OCI-LY3 (cell line): ENCODE data around the gene BTBD9.

Experiments used
- H2AFZ ChIP-seq: fragments of 200-600, 300-600 bp; shearing (Covaris generic); 2 replicates; pipeline ENCODE4 v1.6.0; 2014; ENCODE audit warnings: antibody characterized with exemption, low read depth, low read length
- H3K27ac ChIP-seq: fragments of 200-600, 300-600 bp; sonication (generic); 2 replicates; pipeline ENCODE4 v1.5.1; 2014; ENCODE audit warnings: mild to moderate bottlenecking, low read length, moderate library complexity, mixed read lengths
- H3K27me3 ChIP-seq: fragments of 200-600, 300-600 bp; sonication (generic); 2 replicates; pipeline ENCODE4 v1.6.1; 2014; ENCODE audit warnings: low read depth, low read length, mixed read lengths
- H3K36me3 ChIP-seq: fragments of 200-600, 300-600 bp; sonication (generic); replicated peaks from 2 replicates; pipeline ENCODE3; 2014; ENCODE audit warnings: low read depth, low read length, mixed read lengths
- H3K4me1 ChIP-seq: fragments of 300-600, 200-600 bp; sonication (generic); 2 replicates; pipeline ENCODE4 v1.6.1; 2014; ENCODE audit warnings: low read length, mixed read lengths
- H3K4me2 ChIP-seq: fragments of 200-600, 300-600 bp; sonication (generic); 2 replicates; pipeline ENCODE4 v1.6.1; 2014; ENCODE audit warnings: low read length, mixed read lengths
- H3K4me3 ChIP-seq: fragments of 300-600, 200-600 bp; sonication (generic); 2 replicates; pipeline ENCODE4 v1.5.1; 2014; ENCODE audit warnings: antibody characterized with exemption, mild to moderate bottlenecking, low read length, moderate library complexity
- H3K79me2 ChIP-seq: fragments of 300-600, 200-600 bp; shearing (Covaris generic); 2 replicates; pipeline ENCODE4 v1.6.1; 2014; ENCODE audit warnings: mild to moderate bottlenecking, low read length, mixed read lengths
- H3K9ac ChIP-seq: fragments of 300-600, 200-600 bp; shearing (Covaris generic); 2 replicates; pipeline ENCODE4 v1.6.0; 2014; ENCODE audit warnings: mild to moderate bottlenecking, low read length, moderate library complexity
- H3K9me3 ChIP-seq: fragments of 200-600, 300-600 bp; shearing (Covaris generic); 2 replicates; pipeline ENCODE4 v1.6.1; 2014; ENCODE audit warnings: low read length, mixed read lengths; ENCODE audit not compliant: insufficient read depth
- H4K20me1 ChIP-seq: fragments of 200-600, 300-600 bp; sonication (generic); 2 replicates; pipeline ENCODE4 v1.6.1; 2016; ENCODE audit warnings: low read length, mixed read lengths; ENCODE audit not compliant: insufficient read depth
- CTCF ChIP-seq: fragments of 200-600, 300-600 bp; sonication (generic); IDR thresholded peaks from 2 replicates; pipeline ENCODE4 v1.5.1; 2014; ENCODE audit warnings: antibody characterized with exemption, low read length, low read depth
- EZH2phosphoT487 ChIP-seq: fragments of 200-600 bp; shearing (Covaris generic); IDR thresholded peaks from 2 replicates; pipeline ENCODE4 v1.6.1; 2018; ENCODE audit warnings: antibody characterized with exemption, mixed run types, low read depth

Gene BTBD9

GRCh38 chr6:38587766-38588362 lies 51.9 kb downstream of the BTBD9 start:
- H3K36me3 ChIP-seq = no peaks in the 10 kb centered on the region
- no peaks in the 10 kb centered on the region for H3K27me3 ChIP-seq
- no peaks in the 10 kb centered on the region for H4K20me1 ChIP-seq
- TF ChIP-seq CTCF = no peak
- no peak for TF ChIP-seq EZH2phosphoT487
- 0 out of 2 replicates have a peak, but pooled peaks cover 3% of the 10 kb centered on the region for H3K4me1 ChIP-seq
- H2AFZ ChIP-seq = no peak overlapping the region
- H3K27ac ChIP-seq = no peak overlapping the region
- no peaks in the 10 kb centered on the region for H3K79me2 ChIP-seq
- no peak overlapping the region for H3K4me2 ChIP-seq
- no peak overlapping the region for H3K9ac ChIP-seq
- no peaks in the 10 kb centered on the region for H3K9me3 ChIP-seq
- no peak overlapping the region for H3K4me3 ChIP-seq

GRCh38 chr6:38586992-38587391 lies 52.7 kb downstream of the BTBD9 start:
- TF ChIP-seq CTCF (no peak), EZH2phosphoT487 (no peak)
- H3K27me3 ChIP-seq = no peaks in the 10 kb centered on the region

GRCh38 chr6:38584731-38585130 lies 55.0 kb downstream of the BTBD9 start:
- no peak overlapping the region for H3K9ac ChIP-seq
- TF ChIP-seq CTCF (no peak), EZH2phosphoT487 (no peak)
- no peak overlapping the region for H3K27ac ChIP-seq
- H3K9me3 ChIP-seq = no peaks in the 10 kb centered on the region
- H3K36me3 ChIP-seq = no peaks in the 10 kb centered on the region
- H2AFZ ChIP-seq = no peak overlapping the region
- no peaks in the 10 kb centered on the region for H3K27me3 ChIP-seq
- no peak overlapping the region for H3K4me2 ChIP-seq
- 0 out of 2 replicates have a peak, but pooled peaks cover 3% of the 10 kb centered on the region for H3K4me1 ChIP-seq
- H4K20me1 ChIP-seq = no peaks in the 10 kb centered on the region
- no peak overlapping the region for H3K4me3 ChIP-seq
- no peaks in the 10 kb centered on the region for H3K79me2 ChIP-seq

More at GRCh38 chr6:38586992-38587391, 52.7 kb downstream of the BTBD9 start:
- H3K79me2 ChIP-seq = no peaks in the 10 kb centered on the region
- no peaks in the 10 kb centered on the region for H3K9me3 ChIP-seq
- H3K9ac ChIP-seq = no peak overlapping the region
- no peak overlapping the region for H3K4me3 ChIP-seq
- H3K36me3 ChIP-seq = no peaks in the 10 kb centered on the region
- H3K27ac ChIP-seq = no peak overlapping the region
- no peaks in the 10 kb centered on the region for H4K20me1 ChIP-seq
- 0 out of 2 replicates have a peak, but pooled peaks cover 3% of the 10 kb centered on the region for H3K4me1 ChIP-seq
- H2AFZ ChIP-seq = no peak overlapping the region
- H3K4me2 ChIP-seq = no peak overlapping the region

- no peak overlapping the region for H3K9ac ChIP-seq
- H4K20me1 ChIP-seq = no peaks in the 10 kb centered on the region
- no peaks in the 10 kb centered on the region for H3K9me3 ChIP-seq
- no peak overlapping the region for H3K27ac ChIP-seq
- H3K36me3 ChIP-seq = no peaks in the 10 kb centered on the region
- no peak overlapping the region for H2AFZ ChIP-seq
- TF ChIP-seq CTCF (no peak), EZH2phosphoT487 (no peak)
- H3K4me1 ChIP-seq = no peaks in the 10 kb centered on the region
- H3K27me3 ChIP-seq = no peaks in the 10 kb centered on the region
- no peak overlapping the region for H3K4me3 ChIP-seq
- H3K79me2 ChIP-seq = no peaks in the 10 kb centered on the region
- H3K4me2 ChIP-seq = no peak overlapping the region
These were observed 56.2 kb downstream of the BTBD9 start for GRCh38 chr6:38583523-38583922.
